ENCODE measurements around the gene EPB41L2.

EPB41L2 gene

GRCh38 chr6:130865793-130866192 lies 197.3 kb downstream of the EPB41L2 start:
- H3K36me3 ChIP-seq (ENCODE audit: control insufficient read depth, insufficient read depth, low read length): no peaks in the 10 kb centered on the region
- H3K27ac ChIP-seq: no peak overlapping the region
- H3K27me3 ChIP-seq (ENCODE audit: control insufficient read depth, insufficient read depth, low read length): no peaks in the 10 kb centered on the region
- H3K4me3 ChIP-seq (ENCODE audit: low read depth, low read length): no peak overlapping the region
- peak overlapping the region; percentile 5 for H3K4me2 ChIP-seq (ENCODE audit: low read length)
- no peak overlapping the region for H2AFZ ChIP-seq
- H3K9ac ChIP-seq: no peak overlapping the region
- no peaks in the 10 kb centered on the region for H3K9me3 ChIP-seq (ENCODE audit: control insufficient read depth, low read length)
- H3K4me1 ChIP-seq: peaks cover 3% of the 10 kb centered on the region
- no peaks in the 10 kb centered on the region for H3K79me2 ChIP-seq
- TF ChIP-seq CTCF (IDR thresholded peaks at IDR 0.05): no peak

- H3K9ac ChIP-seq: no peak overlapping the region
- H3K4me3 ChIP-seq (ENCODE audit: low read depth, low read length): no peak overlapping the region
- no peaks in the 10 kb centered on the region for H3K36me3 ChIP-seq (ENCODE audit: control insufficient read depth, insufficient read depth, low read length)
- no peak overlapping the region for H2AFZ ChIP-seq
- peaks cover 3% of the 10 kb centered on the region for H3K4me1 ChIP-seq
- H3K9me3 ChIP-seq (ENCODE audit: control insufficient read depth, low read length): no peaks in the 10 kb centered on the region
- H3K79me2 ChIP-seq: no peaks in the 10 kb centered on the region
- no peaks in the 10 kb centered on the region for H3K27me3 ChIP-seq (ENCODE audit: control insufficient read depth, insufficient read depth, low read length)
- H3K27ac ChIP-seq: no peak overlapping the region
- TF ChIP-seq CTCF (IDR thresholded peaks at IDR 0.05): no peak
- H3K4me2 ChIP-seq (ENCODE audit: low read length): no peak overlapping the region
Measured at GRCh38 chr6:130864344-130864743, 198.7 kb downstream of the EPB41L2 start.

GRCh38 chr6:130863415-130864230 lies 199.4 kb downstream of the EPB41L2 start:
- no peak overlapping the region for H3K4me2 ChIP-seq (ENCODE audit: low read length)
- H3K36me3 ChIP-seq (ENCODE audit: control insufficient read depth, insufficient read depth, low read length): no peaks in the 10 kb centered on the region
- no peaks in the 10 kb centered on the region for H3K27me3 ChIP-seq (ENCODE audit: control insufficient read depth, insufficient read depth, low read length)
- no peak overlapping the region for H3K4me3 ChIP-seq (ENCODE audit: low read depth, low read length)
- H3K27ac ChIP-seq: no peak overlapping the region
- peaks cover 3% of the 10 kb centered on the region for H3K4me1 ChIP-seq
- no peak overlapping the region for H2AFZ ChIP-seq
- H3K79me2 ChIP-seq: no peaks in the 10 kb centered on the region
- H3K9me3 ChIP-seq (ENCODE audit: control insufficient read depth, low read length): no peaks in the 10 kb centered on the region
- no peak for TF ChIP-seq CTCF (IDR thresholded peaks at IDR 0.05)
- H3K9ac ChIP-seq: no peak overlapping the region

GRCh38 chr6:130862370-130862769 lies 200.7 kb downstream of the EPB41L2 start:
- Histone ChIP-seq H3K79me2 (no peaks in the 10 kb centered on the region), H3K4me1 (peaks cover 3% of the 10 kb centered on the region), H3K27ac (no peak overlapping the region), H3K36me3 (ENCODE audit: control insufficient read depth, insufficient read depth, low read length) (no peaks in the 10 kb centered on the region), H3K4me2 (ENCODE audit: low read length) (no peak overlapping the region), H3K9ac (no peak overlapping the region), H3K9me3 (ENCODE audit: control insufficient read depth, low read length) (no peaks in the 10 kb centered on the region), H3K27me3 (ENCODE audit: control insufficient read depth, insufficient read depth, low read length) (no peaks in the 10 kb centered on the region), H2AFZ (no peak overlapping the region), H3K4me3 (ENCODE audit: low read depth, low read length) (no peak overlapping the region)
- TF ChIP-seq CTCF (IDR thresholded peaks at IDR 0.05): no peak
